GM18502 (cell line): ENCODE data around the gene CLPSL2.

Experiments used
- ATAC-seq: cut with Tn5 transposase; IDR thresholded peaks from one replicate; pipeline ENCODE4 v1.9.1; 2021; ENCODE audit warnings: mild to moderate bottlenecking; ENCODE audit not compliant: unreplicated experiment, poor library complexity

The CLPSL2 gene

DNA sequence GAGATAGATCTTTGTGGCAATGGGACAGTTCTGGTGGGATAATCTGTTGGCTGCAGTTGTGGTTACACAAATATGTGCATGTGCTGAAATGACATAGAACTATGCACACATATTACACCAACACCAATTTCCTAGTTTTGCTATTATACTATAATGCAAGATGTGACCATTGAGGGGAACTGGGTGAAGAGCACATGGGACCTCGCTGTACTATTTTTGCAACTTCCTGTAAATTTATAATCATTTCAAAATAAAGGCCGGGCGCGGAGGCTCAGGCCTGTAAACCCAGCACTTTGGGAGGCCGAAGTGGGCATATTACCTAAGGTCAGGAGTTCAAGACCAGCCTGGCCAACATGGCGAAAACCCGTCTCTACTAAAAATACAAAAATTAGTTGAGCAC, 30.9 kb upstream of the CLPSL2 start:
- no peak for ATAC-seq

DNA sequence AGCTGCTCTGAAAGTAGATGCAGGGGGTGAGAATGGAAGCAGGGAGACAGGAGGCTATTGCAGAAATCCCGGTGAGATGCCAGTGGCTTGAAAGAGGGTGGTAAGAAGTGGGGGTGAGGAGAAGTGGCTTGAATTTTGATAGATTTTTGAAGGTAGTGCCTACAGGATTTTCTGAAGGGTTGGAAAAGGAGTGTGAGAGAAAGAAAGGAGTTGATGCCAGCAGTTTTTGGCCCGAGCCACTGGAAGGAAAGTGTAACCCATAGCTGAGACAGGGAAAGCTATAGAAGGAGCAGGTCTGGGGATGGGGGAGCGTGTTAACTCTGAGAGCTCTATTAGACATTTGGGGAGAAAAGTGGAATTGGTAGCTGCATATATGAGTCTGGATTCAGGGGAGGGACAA, 29.9 kb upstream of the CLPSL2 start:
- no peak for ATAC-seq

DNA sequence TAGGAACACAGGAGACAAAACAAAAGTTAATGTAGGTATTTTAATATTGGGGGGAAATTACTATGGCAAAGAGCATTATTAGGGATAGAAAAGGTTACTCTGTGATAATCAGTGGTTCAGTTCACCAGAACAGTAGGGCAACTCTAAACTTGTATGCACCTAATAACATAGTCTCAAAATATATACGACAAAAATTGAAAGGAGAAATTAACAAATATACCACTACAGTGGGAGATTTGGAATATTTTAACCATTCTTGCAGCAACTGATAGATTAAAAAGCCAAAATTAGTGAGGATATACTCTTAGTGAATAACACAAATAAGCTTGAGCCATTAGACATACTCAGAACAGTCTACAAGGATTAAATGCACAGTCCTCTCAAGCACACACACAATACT, 28.5 kb upstream of the CLPSL2 start:
- ATAC-seq: no peak

DNA sequence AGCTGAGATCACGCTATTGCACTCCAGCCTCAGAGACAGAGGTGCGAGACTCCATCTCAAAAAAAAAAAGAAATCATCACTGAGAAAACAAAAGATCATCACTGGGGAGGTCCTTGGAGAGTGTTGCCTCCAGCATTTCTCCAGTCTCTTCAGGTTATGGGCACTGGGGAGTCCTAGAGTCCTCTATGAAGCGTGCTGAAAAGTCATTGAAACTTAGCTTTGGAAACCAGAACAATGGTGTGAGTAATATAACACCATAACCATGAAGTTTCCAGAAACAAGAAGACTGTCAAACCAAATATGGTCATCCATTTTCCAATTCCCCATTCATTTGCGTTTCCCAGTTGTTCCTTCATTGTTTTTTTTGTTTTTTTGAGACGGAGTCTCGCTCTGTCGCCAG, 25.8 kb upstream of the CLPSL2 start:
- ATAC-seq: no peak

DNA sequence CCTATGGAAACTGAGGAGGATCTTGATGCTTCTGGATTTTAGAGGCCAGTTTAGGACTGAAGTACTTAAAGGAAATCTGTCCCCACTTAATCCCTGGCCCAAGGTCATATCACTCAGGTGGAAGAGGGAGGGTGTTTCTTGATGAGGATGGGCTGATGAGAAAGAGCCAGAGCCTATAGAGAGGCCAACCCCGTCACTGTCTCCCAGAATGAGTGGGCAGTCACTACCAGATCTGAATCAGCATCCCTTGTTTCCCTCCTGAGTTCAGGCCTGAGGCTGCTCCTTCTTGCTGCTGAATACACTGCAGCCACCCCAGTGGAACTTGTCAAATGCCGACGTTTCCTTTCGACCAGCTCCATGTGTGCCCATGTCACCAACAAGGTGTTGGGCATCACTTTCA, 24.8 kb upstream of the CLPSL2 start:
- ATAC-seq: no peak

DNA sequence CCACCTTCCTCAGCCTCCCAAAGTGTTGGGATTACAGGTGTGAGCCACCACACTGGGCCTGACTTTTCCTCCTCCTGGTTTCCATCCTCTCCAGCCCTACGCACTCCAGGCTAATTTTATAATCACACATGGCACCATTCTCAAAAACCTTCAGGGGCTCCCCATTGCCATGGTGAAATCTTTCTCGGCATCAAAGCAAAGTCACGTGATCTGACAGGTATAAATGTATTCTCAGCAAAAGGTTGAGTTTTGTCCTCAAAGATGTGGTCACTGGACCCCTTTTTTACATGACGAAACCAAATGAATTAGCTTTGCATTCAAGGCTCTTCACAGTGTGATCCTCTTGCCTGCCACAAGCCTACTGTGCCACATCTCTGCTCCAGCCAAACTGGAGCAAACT, 24.1 kb upstream of the CLPSL2 start:
- no peak for ATAC-seq

DNA sequence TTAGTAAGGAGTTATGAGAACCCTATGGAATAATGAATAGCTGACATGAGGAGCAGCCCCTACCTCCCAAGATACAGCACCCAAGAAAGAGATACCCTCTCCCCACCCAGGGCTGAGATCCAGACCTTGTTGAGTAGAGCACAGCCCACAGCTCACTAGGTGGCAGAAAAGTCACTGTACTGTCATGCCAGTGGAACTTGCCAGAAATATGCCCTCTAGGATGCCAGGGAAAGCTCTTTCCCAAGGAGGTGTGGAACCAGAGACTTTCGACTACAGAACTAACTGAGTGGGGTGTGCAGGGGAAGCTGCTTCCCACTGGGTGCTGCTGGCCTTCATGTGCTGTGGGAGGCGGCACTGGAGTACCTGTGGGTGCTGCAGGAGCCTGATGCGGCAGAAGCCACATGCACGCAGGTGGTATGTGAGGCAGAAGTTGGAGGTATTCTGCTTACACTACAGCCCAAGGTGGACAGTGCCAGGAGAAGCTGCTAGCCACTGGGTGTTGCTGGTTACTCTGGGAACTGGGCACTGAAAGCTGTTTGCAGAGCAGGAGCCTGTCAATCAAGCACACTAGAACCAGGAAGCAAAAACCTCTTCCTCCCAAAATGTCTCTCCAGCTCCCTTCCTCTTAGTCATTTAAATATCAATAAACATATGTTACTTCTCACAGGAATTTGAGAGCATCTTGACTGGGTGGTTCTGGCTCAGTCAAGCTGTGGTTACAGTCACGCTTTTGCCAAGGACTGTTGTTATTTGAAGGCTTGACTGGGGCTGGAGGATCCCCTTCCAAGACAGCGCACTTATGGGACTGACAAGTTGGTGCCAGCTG, 21.7 kb upstream of the CLPSL2 start:
- ATAC-seq: no peak

DNA sequence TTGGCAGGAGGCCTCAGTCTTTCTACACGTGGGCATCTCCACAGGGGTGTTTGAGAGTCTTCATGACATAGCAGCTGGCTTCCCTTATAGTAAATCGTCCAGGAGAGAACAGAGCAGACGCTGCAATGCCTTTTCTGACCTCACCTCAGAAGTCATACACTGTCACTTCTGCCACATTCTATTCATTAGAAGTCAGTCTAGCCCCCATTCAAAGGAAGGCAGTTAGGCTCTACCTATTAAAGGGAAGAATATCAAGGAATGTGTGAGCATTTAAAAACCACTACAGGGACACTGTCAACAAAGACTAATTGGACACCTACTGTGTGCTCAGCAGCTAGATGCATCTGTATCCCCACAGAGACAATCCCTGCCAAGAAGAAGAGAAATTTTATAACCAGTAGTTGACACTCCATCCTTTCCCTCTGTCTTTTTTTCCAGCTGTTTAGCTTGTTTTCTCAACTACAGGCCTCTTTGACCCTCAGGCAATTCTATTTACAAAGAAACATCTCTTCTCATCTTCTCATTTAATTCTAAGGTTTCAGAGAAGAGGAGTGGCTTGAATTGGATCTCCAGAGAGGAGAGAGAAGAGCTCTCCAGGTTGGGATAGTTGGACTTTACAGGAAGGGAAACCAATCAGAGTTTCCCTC, 21.0 kb upstream of the CLPSL2 start:
- no peak for ATAC-seq

DNA sequence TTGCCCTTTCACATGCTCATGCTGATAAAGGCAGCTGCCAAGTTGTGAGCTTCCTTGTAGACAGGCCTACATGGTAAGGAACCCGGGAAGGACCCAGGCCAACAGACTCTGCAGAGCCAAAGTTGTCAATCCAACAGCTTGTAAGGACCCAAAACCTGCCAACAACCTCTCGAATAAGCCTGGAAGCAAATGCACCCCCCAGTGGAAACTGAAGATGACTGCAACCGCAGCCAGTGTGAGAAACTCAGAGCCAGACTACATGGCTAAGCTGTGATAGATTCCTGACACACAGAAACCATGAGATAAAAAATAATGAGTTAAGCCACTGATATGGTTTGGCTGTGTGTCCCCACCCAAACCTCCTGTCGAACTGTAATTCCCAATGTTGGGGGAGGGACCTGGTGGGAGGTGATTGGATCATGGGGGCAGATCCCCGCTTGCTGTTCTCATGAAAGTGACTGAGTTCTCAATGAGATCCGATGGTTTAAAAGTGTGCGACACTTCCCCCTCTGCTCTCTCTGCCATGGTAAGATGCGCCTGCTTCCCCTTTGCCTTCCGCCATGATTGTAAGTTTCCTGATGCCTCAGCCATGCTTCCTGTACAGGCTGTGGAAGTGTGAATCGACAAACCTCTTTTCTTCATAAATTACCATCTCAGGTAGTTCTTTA, 18.8 kb upstream of the CLPSL2 start:
- no peak for ATAC-seq

DNA sequence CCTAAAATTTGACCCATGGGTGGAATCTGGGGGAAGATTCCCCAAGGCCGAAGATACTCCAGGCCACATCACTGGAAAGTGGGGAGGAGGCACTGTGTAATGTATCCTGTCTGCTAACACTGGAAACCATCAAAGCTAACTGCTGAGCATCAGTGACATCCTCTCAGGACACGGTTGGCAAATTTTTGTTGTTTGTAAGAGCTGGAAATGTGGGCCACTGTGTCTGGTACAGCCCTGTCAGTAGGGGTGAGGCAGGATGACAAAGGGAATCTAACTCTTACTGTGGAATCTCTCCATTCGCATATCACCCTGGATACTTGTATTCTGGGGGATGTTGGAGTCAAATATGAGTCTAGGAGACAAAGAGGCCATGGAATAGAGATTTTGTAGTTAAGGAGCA, 17.0 kb upstream of the CLPSL2 start:
- ATAC-seq: no peak

DNA sequence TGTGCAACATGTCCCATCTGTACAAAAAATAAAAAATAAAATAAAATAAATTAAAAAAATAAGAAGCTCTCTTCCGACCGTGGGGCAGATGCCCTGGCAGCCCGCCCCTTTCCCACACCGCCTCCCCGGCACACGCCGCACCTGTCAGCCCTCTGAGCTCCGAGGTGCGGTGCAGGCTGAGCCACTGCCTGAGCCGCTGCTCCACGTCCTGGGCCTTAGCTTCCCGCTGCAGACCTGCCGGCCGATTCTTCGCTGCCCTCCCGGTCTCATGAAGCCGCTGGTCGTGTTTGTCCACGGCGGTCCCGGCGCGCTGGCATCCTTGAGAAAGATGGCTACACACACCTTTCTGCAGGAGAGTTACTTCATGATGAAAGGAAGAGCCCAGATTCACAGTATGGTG, 10.7 kb upstream of the CLPSL2 start:
- no peak for ATAC-seq

DNA sequence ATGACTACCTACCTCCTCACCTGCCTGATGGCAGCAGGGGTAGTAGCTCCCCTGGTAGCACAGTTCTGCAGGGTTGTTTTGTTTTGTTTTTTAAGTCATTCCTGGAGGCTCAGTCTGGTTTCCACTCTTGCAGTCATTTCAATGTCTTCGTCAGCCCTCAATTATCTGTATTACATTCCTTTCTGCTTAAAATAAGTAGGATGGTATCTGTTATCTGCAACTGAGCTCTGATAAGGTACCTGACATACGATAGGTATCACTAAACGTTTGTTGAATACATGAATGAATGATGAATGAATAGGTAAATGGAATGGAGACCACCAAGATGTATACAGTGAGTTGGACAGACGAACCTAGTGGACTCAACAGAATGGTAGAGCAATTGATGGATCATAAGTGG, 7.2 kb upstream of the CLPSL2 start:
- ATAC-seq: no peak

DNA sequence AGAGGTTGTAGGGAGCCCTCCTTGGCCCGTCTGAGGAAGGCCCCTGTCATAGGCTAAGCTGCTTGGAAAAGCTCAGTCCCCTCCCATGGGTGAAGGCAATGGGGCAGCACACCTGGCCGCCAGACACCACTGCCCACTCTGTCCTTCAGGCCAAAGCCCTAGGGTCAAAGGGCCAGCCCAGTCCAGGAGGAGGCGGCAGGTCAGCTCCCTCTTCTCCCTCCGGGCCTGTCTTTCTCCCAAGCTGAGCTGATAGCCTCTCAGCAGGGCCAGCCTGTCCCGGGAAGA, 5.1 kb upstream of the CLPSL2 start:
- ATAC-seq: no peak

DNA sequence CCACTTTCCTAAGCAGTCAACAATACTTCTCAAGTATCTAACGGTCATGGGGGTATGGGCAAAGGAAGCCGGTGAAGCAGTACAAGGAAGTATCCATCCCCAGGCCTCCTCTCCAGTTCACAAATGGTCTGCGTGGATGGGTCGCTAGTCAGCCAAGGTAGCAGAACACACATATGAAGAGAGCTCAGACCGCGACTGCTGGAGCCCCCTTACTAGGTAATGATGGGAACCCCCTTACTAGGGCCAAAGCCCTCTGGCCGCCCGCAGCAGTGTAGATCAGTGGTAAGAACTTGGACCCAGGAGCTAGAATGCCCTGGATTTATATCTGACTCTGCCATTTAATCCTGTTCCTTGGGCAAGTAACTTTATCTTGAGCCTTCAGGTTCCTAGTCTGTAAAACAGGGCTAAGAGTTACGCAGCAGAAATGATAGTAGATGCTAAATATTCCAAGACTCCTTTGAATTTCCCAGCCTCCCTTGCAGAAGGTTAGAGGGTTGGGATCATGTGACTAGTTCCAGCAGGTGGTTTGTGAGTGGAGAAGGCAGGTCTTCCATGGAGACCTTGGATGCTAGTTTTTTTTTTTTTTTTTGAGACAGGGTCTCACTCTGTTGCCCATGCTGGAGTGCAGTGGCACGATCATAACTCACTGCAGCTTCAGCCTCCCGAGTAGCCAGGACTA, 2.1 kb upstream of the CLPSL2 start:
- no peak for ATAC-seq

DNA sequence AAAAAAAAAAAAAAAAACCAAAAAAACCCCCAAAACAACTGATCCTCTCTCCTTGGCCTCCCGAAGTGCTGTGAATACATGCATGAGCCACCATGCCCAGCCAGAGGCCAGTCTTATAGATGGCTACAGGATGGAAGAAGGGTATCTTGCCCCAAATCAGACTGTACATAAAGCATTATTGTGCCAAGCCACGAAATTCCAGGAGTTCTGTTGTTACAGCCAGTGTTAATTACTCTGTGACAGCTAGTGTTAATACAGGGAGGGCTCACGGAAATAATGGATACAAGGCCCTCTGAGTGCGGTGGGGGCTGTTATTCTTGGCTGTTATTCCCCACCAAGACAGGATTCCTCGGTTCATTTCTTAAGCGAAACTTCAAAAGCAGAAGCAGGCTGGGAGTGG, 1.4 kb upstream of the CLPSL2 start:
- ATAC-seq: no peak

DNA sequence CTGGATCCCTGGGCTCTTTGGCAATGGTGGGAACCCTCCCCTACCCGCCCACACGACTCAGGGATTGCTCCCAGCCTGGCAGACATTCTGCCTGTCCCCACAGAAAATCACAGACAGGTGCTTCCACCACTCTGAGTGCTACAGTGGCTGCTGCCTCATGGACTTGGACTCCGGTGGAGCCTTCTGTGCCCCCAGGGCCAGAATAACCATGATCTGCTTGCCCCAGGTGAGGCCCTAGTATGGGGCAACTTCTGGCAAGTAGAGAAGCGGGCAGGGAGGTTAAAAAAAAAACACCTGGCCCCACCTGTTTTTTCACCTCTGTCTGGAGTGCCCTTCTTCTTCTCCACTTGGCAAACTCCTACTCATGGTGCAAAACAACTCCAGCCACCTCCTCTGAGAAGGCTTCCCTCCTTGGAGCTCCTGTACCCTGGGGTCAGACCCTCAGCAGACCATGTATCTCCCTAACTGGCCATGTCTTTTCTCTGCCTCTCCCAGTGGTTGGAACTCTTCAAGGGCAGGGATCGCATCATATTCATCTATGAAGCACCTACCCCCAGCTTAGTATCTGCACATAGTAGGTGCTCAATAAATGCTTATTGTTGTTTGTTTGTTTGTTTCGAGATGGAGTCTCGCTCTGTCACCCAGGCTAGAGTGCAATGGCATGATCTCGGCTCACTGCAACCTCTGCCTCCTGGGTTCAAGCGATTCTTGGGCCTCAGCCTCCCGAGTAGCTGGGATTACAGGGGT, 1.1 kb downstream of the CLPSL2 start:
- no peak for ATAC-seq

DNA sequence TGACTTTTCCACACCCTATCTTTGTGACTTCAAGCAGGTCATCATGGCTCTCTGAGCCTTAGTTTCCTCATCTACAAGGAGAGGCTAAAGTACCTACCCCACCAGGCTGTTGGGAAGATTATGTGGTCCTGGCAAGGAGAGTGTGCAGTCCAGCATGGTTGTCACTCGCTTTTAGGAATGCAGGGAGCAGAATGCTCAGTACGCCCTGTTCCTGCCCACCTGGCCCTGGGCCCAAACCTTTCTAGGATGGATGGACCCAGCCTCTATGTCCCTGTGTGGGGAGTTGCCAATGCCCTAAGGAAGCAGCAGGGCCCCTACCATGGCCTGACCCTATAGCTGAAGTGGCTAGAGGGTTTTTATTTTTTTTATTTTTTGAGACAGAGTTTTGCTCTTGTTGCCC, 2.0 kb downstream of the CLPSL2 start:
- no peak for ATAC-seq

DNA sequence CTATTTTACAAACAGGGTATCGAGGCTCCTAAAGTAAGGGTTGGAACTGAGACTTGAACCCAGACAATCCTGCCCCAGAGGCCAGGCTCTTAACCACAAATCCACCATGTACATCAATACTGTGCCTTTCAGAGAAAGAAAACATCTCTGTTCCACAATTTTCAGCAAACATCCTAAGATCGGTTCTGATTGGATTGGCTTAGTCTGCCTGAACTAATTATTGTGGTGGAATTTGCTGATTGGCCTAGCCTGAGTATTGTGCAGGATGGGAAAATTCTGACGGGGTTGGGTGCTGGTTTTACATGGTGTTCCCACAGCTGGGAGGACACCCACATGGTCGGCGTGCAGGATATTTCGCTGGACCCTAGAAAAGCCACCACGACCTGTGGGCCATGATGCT, 4.3 kb downstream of the CLPSL2 start, which contains the start of gene CLPSL1:
Gene CLPSL1 (plus strand): TSS at position 301 of the 400 bp plus-strand sequence. CDS start 92 bp downstream, at position 393.
- ATAC-seq: no peak

DNA sequence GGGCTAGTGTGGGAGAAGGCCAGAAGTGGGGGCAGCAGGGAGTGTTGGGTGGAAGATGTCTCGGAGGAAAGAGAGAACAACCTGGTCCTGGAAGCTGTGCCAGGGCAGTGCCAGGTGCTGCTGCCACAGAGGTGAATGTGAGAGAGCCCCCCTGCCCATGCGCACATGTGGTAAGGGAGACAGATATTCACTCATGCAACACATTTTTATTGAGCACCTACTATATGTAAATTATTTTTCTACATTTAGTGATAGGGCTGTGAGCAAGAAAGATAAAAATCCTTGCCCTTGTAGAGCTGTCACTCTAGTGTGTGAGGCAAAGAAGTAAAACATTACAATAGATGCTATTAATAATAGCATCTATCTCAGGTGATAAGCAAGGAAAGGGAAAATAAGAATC, 4.9 kb downstream of the CLPSL2 start:
- no peak for ATAC-seq

DNA sequence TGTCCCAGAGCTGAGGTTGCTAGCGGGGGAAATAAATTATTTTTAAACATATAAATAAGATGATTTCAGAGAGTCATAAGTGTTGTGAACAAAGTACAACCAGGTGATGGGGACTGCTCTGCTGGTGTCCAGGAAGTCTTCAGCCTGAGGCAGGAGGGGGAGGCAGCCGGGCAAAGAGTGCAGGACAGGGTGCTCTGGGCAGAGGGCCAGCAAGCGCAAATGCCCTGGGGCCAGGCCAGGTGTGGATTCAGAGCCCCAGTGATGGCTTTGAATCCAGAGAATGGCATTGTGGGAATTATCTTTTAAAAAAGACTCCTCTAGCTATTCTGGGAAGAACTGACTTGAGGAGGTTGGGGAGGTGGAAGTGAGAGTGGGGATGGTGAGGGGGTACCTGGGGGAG, 6.0 kb downstream of the CLPSL2 start:
- no peak for ATAC-seq
